IPS-20b (cell line): ENCODE results near the gene UNC80.

Experiments used
- H3K27ac ChIP-seq: one replicate; pipeline ENCODE4 v1.5.1; 2013; ENCODE audit warnings: low read length
- H3K27me3 ChIP-seq: 2 replicates; pipeline ENCODE4 v1.6.1; 2013; ENCODE audit warnings: mild to moderate bottlenecking, low read length, inconsistent platforms; ENCODE audit not compliant: insufficient read depth
- H3K36me3 ChIP-seq: 2 replicates; pipeline ENCODE4 v1.6.1; 2013; ENCODE audit warnings: low read depth, mild to moderate bottlenecking, inconsistent platforms, low read length, moderate library complexity; ENCODE audit not compliant: insufficient read depth
- H3K4me1 ChIP-seq: 2 replicates; pipeline ENCODE4 v1.6.1; 2013; ENCODE audit warnings: mild to moderate bottlenecking, control low read depth, inconsistent platforms, low read length, moderate library complexity; ENCODE audit not compliant: insufficient read depth
- H3K4me3 ChIP-seq: 2 replicates; pipeline ENCODE4 v1.5.1; 2013; ENCODE audit warnings: mild to moderate bottlenecking, low read length, inconsistent platforms
- H3K9ac ChIP-seq: 2 replicates; pipeline ENCODE4 v1.6.1; 2013; ENCODE audit warnings: low read depth, mild to moderate bottlenecking, inconsistent platforms, low read length, moderate library complexity
- H3K9me3 ChIP-seq: 2 replicates; pipeline ENCODE4 v1.6.1; 2013; ENCODE audit warnings: mild to moderate bottlenecking, low read depth, low read length, inconsistent platforms; ENCODE audit not compliant: insufficient read depth

Gene UNC80

GRCh38 chr2:209868271-209868994 is 96.8 kb downstream of the UNC80 start:
- H3K27me3 ChIP-seq = no peaks in the 10 kb centered on the region; the same call in 1 of the 2 replicates
- no peak overlapping the region for H3K27ac ChIP-seq
- no peak overlapping the region for H3K4me3 ChIP-seq
- H3K9ac ChIP-seq = no peak overlapping the region
- peaks cover 7% of the 10 kb centered on the region; the same call in 1 of the 2 replicates for H3K9me3 ChIP-seq
- no peaks in the 10 kb centered on the region for H3K36me3 ChIP-seq
- peaks cover 3% of the 10 kb centered on the region; the same call in 1 of the 2 replicates for H3K4me1 ChIP-seq

GRCh38 chr2:209870067-209870466 is 98.4 kb downstream of the UNC80 start:
- H3K27ac ChIP-seq = no peak overlapping the region
- no peaks in the 10 kb centered on the region for H3K36me3 ChIP-seq
- H3K4me1 ChIP-seq = no peaks in the 10 kb centered on the region; the same call in 1 of the 2 replicates
- H3K9me3 ChIP-seq = peaks cover 7% of the 10 kb centered on the region; the same call in 1 of the 2 replicates
- no peak overlapping the region for H3K9ac ChIP-seq
- H3K27me3 ChIP-seq = no peaks in the 10 kb centered on the region
- no peak overlapping the region for H3K4me3 ChIP-seq

GRCh38 chr2:209872675-209873074 is 101.0 kb downstream of the UNC80 start:
- no peak overlapping the region for H3K4me3 ChIP-seq
- no peaks in the 10 kb centered on the region for H3K27me3 ChIP-seq
- H3K4me1 ChIP-seq = no peaks in the 10 kb centered on the region; the same call in 1 of the 2 replicates
- H3K9ac ChIP-seq = no peak overlapping the region
- no peaks in the 10 kb centered on the region for H3K9me3 ChIP-seq
- H3K36me3 ChIP-seq = no peaks in the 10 kb centered on the region
- H3K27ac ChIP-seq = no peak overlapping the region

- Histone ChIP-seq H3K9ac (no peak overlapping the region), H3K9me3 (no peaks in the 10 kb centered on the region), H3K4me3 (no peak overlapping the region), H3K27ac (no peak overlapping the region), H3K36me3 (no peaks in the 10 kb centered on the region), H3K4me1 (no peaks in the 10 kb centered on the region; the same call in 1 of the 2 replicates), H3K27me3 (no peaks in the 10 kb centered on the region)
Observed at GRCh38 chr2:209875270-209875669, 103.6 kb downstream of the UNC80 start.

GRCh38 chr2:209876211-209876610 is 104.6 kb downstream of the UNC80 start:
- no peaks in the 10 kb centered on the region for H3K27me3 ChIP-seq
- no peak overlapping the region for H3K4me3 ChIP-seq
- no peaks in the 10 kb centered on the region for H3K9me3 ChIP-seq
- no peaks in the 10 kb centered on the region for H3K36me3 ChIP-seq
- no peak overlapping the region for H3K27ac ChIP-seq
- no peak overlapping the region for H3K9ac ChIP-seq
- no peaks in the 10 kb centered on the region; the same call in 1 of the 2 replicates for H3K4me1 ChIP-seq

GRCh38 chr2:209878701-209879100 is 107.1 kb downstream of the UNC80 start:
- H3K9ac ChIP-seq = no peak overlapping the region
- H3K9me3 ChIP-seq = no peaks in the 10 kb centered on the region
- H3K27ac ChIP-seq = no peak overlapping the region
- H3K36me3 ChIP-seq = no peaks in the 10 kb centered on the region
- no peak overlapping the region for H3K4me3 ChIP-seq
- no peaks in the 10 kb centered on the region for H3K4me1 ChIP-seq
- no peaks in the 10 kb centered on the region for H3K27me3 ChIP-seq

- Histone ChIP-seq H3K9me3 (no peaks in the 10 kb centered on the region), H3K27ac (no peak overlapping the region), H3K4me3 (no peak overlapping the region), H3K36me3 (no peaks in the 10 kb centered on the region), H3K4me1 (no peaks in the 10 kb centered on the region), H3K27me3 (no peaks in the 10 kb centered on the region), H3K9ac (no peak overlapping the region)
Observed at GRCh38 chr2:209900638-209901037, 129.0 kb downstream of the UNC80 start.

GRCh38 chr2:209901172-209901571 is 129.5 kb downstream of the UNC80 start:
- Histone ChIP-seq H3K9me3 (no peaks in the 10 kb centered on the region), H3K27me3 (no peaks in the 10 kb centered on the region), H3K9ac (no peak overlapping the region), H3K4me3 (no peak overlapping the region), H3K27ac (no peak overlapping the region), H3K36me3 (no peaks in the 10 kb centered on the region), H3K4me1 (no peaks in the 10 kb centered on the region)

- Histone ChIP-seq H3K9ac (no peak overlapping the region), H3K27ac (no peak overlapping the region), H3K4me1 (no peaks in the 10 kb centered on the region), H3K36me3 (no peaks in the 10 kb centered on the region), H3K9me3 (no peaks in the 10 kb centered on the region), H3K27me3 (no peaks in the 10 kb centered on the region), H3K4me3 (no peak overlapping the region)
Observed at GRCh38 chr2:209905691-209906090, 134.1 kb downstream of the UNC80 start.

GRCh38 chr2:209907746-209908145 is 136.1 kb downstream of the UNC80 start:
- H3K9ac ChIP-seq = no peak overlapping the region
- H3K9me3 ChIP-seq = no peaks in the 10 kb centered on the region
- no peaks in the 10 kb centered on the region for H3K27me3 ChIP-seq
- no peaks in the 10 kb centered on the region for H3K4me1 ChIP-seq
- H3K4me3 ChIP-seq = no peak overlapping the region
- H3K36me3 ChIP-seq = no peaks in the 10 kb centered on the region
- H3K27ac ChIP-seq = no peak overlapping the region

- Histone ChIP-seq H3K27me3 (no peaks in the 10 kb centered on the region), H3K4me3 (no peak overlapping the region), H3K9ac (no peak overlapping the region)
Observed at GRCh38 chr2:209908511-209908910, 136.9 kb downstream of the UNC80 start.

GRCh38 chr2:209911486-209911885 is 139.9 kb downstream of the UNC80 start:
- Histone ChIP-seq H3K9ac (no peak overlapping the region), H3K4me1 (no peaks in the 10 kb centered on the region), H3K36me3 (no peaks in the 10 kb centered on the region), H3K9me3 (no peaks in the 10 kb centered on the region), H3K4me3 (no peak overlapping the region), H3K27ac (no peak overlapping the region), H3K27me3 (no peaks in the 10 kb centered on the region)

More at GRCh38 chr2:209908511-209908910, 136.9 kb downstream of the UNC80 start:
- H3K4me1 ChIP-seq = no peaks in the 10 kb centered on the region
- H3K36me3 ChIP-seq = no peaks in the 10 kb centered on the region
- no peak overlapping the region for H3K27ac ChIP-seq
- no peaks in the 10 kb centered on the region for H3K9me3 ChIP-seq
